GM12801 (cell line): ENCODE data around the gene RFC4.

Source experiments
- TF ChIP-seq, protein P1 (sequence below): IDR thresholded peaks from one replicate; pipeline ENCODE4 v1.5.1; 2011; ENCODE audit warnings: control low read depth; ENCODE audit not compliant: insufficient read length; ENCODE audit errors: extremely low read depth

The RFC4 gene

GRCh38 chr3:186828340-186828739 is 22.1 kb upstream of the RFC4 start:
- TF ChIP-seq, protein P1, sequence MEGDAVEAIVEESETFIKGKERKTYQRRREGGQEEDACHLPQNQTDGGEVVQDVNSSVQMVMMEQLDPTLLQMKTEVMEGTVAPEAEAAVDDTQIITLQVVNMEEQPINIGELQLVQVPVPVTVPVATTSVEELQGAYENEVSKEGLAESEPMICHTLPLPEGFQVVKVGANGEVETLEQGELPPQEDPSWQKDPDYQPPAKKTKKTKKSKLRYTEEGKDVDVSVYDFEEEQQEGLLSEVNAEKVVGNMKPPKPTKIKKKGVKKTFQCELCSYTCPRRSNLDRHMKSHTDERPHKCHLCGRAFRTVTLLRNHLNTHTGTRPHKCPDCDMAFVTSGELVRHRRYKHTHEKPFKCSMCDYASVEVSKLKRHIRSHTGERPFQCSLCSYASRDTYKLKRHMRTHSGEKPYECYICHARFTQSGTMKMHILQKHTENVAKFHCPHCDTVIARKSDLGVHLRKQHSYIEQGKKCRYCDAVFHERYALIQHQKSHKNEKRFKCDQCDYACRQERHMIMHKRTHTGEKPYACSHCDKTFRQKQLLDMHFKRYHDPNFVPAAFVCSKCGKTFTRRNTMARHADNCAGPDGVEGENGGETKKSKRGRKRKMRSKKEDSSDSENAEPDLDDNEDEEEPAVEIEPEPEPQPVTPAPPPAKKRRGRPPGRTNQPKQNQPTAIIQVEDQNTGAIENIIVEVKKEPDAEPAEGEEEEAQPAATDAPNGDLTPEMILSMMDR = no peak

- TF ChIP-seq, protein P1 = no peak
These were observed 20.9 kb upstream of the RFC4 start for GRCh38 chr3:186826976-186827857.

- TF ChIP-seq, protein P1 = no peak
These were observed 20.2 kb upstream of the RFC4 start for GRCh38 chr3:186826410-186826975.

DNA sequence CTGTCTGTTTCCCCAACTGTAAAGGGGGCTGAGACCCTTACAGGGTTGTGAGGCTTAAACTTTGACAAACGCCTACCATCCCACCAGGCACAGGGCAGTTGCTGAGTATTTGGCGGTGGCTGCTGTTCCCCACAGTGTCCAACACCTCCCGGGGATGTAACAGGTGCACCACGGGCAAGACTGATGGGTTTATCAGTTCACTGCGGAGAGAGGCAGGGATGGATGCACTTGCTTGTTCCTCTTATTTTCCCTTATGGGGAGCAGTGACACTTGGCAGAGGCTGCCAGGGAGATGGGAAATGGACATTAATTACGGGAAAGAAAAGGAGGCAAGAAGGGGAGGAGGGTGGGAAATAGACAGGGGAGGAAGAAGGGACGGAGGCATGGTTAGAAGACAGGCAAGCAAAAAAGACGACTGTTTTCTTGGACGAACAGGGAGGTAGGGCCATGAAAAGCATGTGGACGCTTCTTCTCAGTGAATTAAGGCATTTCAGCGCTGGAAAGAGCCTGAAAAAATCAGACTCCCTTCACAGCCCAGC is 19.7 kb upstream of the RFC4 start:
- TF ChIP-seq, protein P1 = no peak

- TF ChIP-seq, protein P1 = no peak
These were observed 19.1 kb upstream of the RFC4 start for GRCh38 chr3:186825294-186825821.

- TF ChIP-seq, protein P1 = no peak
These were observed 18.3 kb upstream of the RFC4 start for GRCh38 chr3:186824430-186825139.

DNA sequence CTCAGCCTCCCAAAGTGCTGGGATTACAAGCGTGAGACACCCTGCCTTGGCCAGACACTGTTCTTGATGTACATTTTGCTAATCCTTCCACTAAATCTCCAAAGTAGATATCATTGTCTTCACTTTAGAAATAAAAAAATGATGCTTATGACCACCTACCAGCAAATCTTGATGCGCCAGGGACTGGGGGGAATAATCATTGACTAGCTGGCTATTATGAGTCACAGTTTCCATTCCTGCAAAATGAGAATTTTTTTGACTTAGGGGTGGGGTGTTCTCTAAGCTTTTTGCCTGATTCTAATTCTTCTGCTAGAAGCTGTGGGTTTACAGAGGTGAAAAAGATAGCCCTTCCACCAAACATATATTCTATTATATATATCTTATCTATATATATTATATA is 17.1 kb upstream of the RFC4 start:
- TF ChIP-seq, protein P1 = no peak
